Measurements from ENCODE around the gene LCK.
A peak's percentile ranks its signal among the peaks of the same experiment; 100 is the strongest.
"Not testable (repeated sequence)": the region's sequence is repeated elsewhere in the genome, so short reads cannot be mapped to it uniquely, and the experiment has no call there.

The LCK gene

DNA sequence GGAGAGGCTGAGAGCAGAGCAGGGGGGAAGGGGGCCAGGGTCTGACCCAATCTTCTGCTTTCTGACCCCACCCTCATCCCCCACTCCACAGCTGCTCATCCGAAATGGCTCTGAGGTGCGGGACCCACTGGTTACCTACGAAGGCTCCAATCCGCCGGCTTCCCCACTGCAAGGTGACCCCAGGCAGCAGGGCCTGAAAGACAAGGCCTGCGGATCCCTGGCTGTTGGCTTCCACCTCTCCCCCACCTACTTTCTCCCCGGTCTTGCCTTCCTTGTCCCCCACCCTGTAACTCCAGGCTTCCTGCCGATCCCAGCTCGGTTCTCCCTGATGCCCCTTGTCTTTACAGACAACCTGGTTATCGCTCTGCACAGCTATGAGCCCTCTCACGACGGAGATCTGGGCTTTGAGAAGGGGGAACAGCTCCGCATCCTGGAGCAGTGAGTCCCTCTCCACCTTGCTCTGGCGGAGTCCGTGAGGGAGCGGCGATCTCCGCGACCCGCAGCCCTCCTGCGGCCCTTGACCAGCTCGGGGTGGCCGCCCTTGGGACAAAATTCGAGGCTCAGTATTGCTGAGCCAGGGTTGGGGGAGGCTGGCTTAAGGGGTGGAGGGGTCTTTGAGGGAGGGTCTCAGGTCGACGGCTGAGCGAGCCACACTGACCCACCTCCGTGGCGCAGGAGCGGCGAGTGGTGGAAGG, 23.7 kb downstream of the LCK start:
- DNase-seq: no peak

DNA sequence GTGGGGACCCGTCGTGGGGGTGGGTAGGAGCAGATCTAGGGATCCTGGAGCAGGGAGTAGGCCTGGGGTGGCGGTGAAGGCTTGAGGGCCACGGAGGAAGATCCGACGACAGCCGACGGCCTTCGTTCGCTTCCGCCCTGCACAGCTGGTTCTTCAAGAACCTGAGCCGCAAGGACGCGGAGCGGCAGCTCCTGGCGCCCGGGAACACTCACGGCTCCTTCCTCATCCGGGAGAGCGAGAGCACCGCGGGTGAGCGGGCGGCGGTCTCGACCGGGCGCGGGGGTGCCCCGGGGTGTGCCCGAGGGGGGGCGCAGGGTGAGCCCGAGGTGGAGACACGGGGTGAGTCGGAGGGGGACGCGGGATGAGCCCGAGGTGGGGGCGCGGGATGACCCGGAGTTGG, 24.4 kb downstream of the LCK start:
- no peak for DNase-seq

DNA sequence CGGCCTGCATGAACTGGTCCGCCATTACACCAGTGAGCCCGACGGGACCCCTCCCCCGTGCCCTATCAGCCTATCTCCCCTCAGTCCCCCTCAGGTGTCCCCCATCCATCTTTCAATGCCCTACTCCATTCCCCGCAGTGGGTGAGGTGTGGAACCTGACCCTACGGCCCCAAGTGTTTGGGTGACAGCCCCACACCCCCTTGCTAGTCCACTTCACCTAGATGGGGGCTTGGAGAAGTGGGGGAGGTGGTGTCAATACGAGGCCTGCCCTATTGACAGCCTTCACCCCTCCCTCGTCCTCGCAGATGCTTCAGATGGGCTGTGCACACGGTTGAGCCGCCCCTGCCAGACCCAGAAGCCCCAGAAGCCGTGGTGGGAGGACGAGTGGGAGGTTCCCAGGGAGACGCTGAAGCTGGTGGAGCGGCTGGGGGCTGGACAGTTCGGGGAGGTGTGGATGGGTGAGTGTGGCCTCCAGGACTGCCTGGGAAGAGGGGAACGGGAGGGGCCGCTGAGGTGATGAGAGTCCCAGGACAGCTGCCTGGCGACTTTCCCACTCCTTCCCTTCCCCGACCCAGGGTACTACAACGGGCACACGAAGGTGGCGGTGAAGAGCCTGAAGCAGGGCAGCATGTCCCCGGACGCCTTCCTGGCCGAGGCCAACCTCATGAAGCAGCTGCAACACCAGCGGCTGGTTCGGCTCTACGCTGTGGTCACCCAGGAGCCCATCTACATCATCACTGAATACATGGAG, 25.1 kb downstream of the LCK start:
- DNase-seq: no peak

DNA sequence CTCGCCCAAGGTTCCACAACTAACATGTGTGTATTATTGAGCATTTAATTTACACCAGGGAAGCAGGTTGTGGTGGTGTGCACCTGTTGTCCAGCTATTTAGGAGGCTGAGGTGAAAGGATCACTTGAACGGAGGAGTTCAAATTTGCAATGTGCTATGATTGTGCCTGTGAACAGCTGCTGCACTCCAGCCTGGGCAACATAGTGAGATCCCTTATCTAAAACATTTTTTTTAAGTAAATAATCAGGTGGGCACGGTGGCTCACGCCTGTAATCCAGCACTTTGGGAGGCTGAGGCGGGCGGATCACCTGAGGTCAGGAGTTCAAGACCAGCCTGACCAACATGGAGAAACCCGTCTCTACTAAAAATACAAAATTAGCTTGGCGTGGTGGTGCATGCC, 33.7 kb downstream of the LCK start:
- DNase-seq: not testable (repeated sequence)

DNA sequence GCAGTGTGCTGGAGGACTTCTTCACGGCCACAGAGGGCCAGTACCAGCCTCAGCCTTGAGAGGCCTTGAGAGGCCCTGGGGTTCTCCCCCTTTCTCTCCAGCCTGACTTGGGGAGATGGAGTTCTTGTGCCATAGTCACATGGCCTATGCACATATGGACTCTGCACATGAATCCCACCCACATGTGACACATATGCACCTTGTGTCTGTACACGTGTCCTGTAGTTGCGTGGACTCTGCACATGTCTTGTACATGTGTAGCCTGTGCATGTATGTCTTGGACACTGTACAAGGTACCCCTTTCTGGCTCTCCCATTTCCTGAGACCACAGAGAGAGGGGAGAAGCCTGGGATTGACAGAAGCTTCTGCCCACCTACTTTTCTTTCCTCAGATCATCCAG, 34.6 kb downstream of the LCK start:
- DNase-seq: no peak

DNA sequence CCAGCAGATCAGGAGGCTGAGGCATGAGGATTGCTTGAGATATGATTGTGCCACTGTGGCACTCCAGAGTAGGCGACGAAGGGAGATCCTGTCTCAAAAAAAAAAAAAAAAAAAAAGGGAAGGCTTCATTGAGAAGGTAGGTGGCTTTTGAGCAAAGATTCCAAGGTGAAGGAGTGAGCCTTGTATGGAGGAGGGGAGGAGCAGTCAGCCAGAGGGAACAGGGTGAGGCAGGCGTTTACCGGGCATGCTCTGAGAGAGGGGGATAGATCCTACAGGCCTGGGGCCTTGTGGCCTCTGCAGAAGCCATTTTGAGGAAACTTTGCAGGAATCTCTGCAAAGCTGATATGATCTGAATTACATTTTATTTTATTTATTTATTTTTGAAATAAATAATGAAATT, 35.7 kb downstream of the LCK start:
- DNase-seq: no peak

DNA sequence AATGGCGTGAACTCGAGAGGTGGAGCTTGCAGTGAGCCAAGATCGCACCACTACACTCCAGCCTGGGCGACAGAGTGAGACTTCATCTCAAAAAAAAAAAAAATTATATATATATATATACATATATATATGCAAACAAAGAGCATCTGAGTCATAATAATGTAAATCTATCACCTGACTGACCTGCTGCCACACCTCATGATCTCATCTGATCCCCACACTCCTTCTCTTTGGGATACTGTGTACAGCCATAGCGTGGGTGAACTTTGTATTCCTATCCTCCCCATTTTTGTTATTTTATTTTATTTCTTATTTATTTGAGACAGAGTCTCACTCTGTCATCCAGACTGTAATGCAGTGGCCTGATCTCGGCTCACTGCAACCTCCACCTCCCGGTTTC, 38.2 kb downstream of the LCK start:
- DNase-seq: no peak

DNA sequence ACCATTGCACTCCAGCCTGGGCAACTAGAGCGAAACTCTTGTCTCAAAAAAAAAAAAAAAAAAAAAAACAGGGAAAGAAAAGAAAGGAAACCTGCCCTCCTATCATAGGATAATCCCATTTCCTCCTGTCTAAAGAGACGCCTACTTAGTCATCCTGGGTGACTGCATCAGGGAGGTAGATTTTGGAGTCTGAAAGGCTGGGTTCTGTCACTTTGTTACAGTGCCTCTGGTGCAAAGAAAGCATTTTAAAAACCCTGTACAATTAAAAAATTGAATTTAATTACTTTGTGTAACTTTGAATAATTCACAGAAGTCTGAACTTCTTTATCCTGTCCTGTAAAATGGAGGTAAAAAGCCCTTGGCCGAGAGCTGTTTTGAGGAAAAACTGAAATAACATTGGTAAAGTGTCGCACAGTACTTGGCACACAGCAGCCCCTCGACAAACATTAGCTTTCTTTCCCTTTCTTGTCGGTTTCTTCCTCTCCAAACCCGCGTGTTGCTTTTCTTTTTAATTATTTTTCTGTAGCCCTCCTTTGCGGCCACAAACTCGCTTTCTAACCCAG, 40.2 kb downstream of the LCK start:
- peak in 1 of 3 experiments; percentile 33 for DNase-seq

DNA sequence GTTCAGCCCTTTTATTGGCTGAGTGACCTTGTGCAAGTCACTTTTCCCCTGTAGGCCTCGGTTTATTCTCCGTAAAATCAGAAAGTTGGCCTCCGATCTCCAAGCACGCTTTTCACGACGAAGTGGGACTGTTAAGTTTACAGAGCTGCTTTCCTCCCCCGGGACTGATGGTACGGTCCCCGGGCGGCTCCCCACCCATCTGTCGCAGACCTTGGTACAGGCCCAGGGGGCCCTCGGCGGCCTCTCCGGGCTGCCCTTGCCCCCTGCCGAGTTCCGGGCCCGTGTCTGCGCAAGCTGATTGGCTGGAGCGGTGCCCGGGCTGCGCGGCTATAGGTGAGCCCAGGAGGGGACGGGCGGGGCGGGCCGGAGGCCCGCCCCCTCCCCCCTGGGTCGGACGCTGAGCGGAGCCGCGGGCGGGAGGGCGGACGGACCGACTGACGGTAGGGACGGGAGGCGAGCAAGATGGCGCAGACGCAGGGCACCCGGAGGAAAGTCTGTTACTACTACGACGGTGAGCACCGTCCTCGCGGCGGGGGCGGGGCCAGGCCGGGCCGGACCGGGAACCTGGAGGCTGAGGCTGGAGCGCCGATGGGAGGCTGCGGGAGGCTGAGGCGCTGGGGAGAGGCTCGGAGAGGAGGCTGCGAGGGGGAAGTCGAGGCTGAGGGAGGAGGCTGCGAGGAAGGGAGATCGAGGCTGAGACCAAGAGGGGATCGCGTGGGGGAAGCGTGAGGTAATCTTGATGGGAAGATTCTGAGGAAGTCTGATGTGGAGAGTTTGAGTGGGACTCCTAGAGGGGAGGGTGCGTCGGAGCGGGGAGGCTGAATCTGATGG, 40.9 kb downstream of the LCK start, which contains the start of gene HDAC1:
Gene HDAC1 (plus strand): TSS at position 376 of the 831 bp plus-strand sequence. CDS start 87 bp downstream, at position 463.
- DNase-seq: peak; percentile 94 to 96 (median 95)

DNA sequence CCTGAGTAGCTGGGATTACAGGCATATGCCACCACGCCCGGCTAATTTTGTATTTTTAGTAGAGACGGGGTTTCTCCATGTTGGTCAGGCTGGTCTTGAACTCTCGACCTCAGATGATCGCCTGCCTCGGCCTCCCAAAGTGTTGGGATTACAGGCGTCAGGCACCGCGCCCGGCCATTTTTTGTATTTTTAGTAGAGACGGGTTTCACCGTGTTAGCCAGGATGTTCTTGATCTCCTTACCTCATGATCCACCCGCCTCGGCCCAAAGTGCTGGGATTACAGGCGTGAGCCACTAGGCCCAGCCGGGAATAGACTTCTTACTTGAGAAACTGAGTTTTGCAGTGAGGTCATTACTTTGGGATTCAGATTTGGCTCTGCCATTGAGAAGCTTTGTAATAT, 47.1 kb downstream of the LCK start:
- DNase-seq: not testable (repeated sequence)

DNA sequence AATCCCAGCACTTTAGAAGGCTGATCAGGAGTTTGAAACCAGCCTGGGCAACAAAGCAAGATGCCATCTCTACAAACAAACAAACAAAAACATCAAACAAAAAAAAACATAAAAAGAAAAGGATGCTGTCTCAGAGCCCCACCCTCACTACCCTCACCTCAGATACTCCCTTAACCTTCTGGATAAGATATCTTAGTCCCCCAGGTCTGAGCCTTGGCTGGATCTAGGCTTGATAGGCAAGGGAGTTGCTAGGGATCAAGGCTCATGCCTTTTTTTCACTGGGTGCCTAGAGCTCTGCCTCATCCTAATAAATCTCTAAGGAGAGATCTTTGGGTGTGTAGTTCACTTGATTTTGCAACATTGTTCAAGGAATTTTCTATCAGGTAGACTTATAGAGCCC, 48.3 kb downstream of the LCK start:
- no peak for DNase-seq

DNA sequence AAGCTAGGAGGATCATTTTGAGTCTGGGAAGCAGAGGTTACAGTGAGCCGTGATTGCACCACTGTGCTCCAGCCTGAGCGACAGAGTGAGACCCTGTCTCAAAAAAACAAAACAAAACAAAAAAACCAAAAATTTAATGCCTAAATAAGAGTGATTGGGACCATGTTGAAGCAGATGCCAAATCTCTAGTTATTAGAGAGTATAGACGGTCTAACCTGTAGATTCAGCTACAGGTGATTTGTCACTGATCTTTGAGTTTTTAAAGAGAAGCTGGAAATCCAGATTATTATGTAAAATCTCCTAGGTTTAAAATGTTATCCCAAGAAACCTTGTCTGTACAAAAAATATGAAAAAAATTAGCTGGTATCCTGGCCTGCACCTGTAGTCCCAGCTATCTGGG, 52.3 kb downstream of the LCK start:
- DNase-seq: no peak

DNA sequence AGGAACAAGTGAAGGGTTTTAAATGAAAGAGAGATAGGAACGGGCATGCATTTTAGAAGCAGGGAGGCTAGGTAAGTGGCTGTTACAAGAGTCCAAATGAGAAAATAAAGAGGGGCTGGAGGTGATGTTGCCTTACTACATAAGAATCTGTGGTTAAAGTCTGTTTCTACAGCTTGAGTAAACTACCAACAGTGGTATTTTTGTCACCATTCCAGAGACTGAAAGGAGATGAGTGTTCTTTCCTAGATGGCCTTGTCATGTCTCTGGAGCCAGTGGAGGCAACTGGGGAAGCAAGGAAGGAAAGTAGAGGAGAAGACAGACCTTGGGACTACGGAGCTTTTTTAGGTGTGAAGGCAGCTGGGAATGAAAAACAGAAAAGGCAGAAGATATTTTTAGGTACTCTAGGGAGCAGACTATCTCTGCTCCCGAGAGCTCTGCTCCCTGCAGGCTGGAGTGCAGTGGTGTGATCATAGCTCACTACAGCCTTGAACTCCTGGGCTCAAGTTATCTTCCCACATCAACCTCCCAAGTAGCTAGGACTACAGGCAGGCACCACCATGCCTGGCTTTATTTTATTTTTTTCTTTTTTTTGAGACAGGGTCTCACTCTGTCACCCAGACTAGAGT, 53.0 kb downstream of the LCK start:
- no peak for DNase-seq

DNA sequence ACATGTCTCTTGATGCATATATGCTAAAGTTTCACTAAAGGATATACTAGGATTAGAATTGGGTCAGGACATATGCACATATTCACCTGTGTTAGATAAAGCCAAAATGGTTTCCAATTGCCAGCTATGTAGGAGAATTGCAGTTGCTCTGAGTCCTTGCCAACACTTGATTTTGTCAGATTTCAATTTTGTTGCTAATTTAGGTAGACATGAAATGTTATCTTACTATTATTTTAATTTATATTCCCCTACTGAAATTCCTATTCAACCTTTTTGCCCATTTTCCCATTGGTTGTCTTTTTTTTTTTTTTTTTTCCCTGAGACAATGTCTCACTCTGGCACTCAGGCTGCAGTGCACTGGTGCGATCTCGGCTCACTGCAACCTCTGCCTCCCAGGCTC, 54.2 kb downstream of the LCK start:
- DNase-seq: no peak

DNA sequence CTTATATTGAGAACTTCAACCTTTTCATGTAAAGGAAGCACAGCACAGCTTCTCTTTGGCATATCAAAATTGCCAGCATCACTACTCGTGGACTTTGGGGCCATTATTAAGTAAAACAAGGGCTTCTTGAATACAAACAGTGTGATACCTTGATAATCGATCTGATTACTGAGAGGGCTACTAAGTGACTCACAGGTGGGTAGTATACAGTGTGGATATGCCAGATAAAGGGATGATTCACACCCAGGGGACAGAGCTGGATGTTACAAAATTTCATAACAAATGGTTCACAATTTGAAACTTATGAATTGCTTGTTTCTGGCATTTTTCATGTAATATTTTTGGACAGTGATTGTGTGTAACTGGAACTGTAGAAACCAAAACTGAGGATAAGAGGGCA, 56.3 kb downstream of the LCK start:
- no peak for DNase-seq

DNA sequence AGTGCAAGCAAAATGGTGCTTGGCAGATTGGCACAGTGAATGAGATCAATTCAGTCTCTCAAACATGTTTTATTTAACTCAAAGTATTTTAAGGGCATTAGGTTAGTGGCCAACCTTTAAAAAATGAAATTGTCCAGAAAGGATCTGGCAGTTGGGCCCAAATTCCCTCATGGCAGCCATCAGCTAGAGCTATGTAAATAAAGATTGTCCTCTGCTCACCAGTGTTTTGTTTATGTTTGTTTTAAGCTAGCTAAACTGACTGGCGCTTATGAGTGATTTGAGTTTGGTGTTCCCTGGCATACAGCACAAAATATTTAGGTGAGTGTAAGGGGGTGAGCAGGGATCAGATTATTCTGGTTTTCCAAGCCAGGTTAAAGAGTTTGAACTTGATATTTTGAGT, 58.9 kb downstream of the LCK start:
- DNase-seq: no peak

DNA sequence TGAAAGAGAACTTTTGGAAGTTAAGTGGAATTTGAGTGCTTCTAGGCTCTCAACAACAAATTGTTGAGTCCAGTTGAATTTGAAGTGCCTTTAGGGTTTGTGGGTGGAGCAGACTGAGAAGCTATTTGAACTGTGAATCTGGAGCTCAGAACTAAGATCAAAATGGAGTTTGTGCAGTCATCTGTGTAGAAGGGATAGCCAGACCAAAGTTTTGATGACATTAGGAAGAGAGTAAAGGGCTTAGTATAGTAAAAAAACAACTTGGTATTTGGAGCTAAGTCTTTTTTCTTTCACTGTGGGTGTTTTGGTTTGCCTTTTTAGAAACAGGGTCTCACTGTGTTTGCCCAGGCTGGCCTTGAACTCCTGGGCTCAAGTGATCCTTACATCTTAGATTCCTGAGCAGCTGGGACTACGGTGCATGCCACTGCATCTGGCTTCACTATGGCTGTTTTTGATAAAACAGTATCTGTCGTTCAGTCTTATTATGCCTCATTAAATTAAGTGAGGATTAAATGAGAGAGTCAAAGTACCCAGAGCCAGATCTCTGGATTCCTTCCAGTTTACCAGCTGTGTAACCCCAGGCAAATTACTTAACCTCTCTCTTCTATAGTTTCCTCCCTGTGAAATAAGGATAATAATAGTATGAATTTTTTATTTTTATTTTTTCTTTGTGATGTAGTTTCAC, 60.8 kb downstream of the LCK start:
- DNase-seq: peak in 1 of 3 experiments; percentile 90

DNA sequence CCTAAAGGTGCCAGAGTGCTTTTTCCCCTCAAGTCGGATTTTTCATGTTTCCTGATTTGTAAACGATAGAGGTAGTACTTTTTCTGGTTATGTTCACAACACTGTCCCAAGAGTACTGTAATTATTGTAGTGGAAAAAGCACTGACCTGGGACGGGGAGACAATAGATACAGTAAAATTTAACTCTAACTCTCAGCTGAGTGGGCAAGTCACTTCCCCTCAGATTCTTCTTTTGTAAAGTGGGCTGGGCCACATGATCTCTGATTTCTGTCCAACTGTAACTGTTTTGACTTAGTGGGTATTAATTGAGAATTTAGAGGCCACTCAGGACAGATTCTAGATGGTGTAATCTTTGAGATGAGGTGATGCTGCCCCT, 65.8 kb downstream of the LCK start:
- no peak for DNase-seq

DNA sequence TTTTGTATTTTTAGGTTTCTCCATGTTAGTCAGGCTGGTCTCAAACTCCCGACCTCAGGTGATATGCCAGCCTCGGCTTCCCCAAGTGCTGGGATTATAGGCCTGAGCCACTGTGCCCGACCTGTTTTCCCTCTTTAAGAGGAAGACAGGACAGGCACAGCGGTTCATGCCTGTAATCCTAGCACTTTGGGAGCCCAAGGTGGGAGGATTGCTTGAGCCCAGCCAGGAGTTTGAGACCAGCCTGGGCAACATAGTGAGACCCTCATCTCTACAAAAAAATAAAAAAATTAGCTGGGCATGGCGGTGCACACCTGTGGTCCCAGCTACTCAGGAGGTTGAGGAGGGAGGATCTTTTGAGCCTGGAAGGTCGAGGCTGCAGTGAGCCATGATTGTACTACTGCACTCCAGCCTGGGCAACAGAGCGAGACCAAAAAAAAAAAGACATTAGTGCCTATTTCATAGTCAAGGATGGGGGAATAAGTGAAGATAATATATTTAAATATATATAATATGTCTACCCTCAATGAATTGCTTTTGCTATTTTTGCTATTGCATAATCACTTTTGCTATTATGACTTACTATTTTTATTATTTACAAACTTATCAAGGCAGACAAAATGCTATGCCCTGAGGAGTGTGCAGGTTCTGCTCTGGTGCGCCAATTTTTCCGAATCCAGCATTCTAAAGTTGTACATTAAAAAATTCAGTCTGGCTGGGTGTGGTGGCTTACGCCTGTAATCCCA, 67.2 kb downstream of the LCK start:
- DNase-seq: no peak

DNA sequence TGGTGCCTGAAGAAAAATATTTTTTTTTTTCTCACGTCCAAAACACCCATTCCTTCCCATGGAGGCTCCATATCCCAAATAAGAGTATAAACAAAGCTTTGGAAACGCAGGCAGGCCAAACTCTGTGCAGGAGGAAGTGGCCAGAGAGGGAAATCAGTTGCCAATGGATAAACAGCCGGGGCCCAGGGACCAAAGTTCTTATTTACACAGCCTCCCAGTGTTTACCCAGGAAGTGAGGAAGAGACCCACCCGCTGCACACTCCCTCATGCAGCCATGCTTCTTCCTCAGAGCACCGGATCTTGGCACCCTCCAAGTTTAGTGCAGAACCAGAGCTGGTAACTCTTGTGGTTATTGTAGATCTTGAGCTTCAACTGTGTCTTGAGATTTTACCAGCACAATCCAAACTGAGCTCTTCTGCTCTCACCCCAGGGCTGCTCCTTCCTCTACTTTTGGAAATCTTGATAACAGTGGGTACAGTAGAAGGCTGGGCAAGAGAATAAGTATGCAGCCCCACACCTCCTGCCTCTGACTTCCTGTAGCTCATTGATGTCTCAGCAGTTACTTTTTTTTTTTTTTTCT, 70.7 kb downstream of the LCK start:
- DNase-seq: no peak

DNA sequence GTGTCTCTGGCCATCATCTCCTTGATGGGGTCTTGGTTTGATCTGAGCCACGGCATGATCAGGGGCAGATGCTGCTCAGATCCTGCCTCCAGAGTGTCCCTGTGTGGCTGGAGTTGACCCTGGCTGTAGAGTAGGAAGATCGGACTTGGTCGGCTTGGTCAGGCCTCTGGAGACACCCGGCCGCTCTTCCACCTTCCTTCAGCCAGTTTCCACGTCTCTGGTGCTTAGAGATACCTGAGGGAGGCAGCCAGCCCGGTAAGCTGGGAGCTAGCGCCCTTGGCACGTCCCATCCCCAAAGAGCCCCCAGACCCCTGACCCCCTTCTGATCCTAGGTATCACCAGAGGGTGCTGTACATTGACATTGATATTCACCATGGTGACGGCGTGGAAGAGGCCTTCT, 76.1 kb downstream of the LCK start:
- DNase-seq: no peak

Data from NCI-H1417 (cell line).